ENCODE measurements around the gene STAC2.

Gene STAC2

DNA sequence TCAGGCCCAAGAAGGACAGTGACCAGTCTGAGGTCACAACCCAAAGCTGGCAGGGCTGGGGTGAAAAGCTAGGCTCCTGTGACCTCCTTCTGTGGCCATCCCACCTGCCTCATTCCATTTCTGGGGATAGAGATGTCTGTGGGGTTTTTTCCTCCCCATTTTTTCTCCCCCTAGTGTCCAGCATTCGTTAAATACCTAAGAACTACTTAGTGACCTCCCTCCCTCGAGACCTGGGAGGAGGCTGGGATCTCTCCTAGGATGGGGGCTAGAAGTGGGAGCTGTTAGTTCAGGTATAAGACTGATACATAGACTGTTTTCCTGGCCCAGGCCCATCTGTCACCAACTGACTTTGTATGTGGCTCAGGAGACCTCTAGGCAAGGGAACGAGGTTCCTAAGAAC, 20.5 kb upstream of the STAC2 start:
- Histone ChIP-seq H3K9ac (ENCODE audit: insufficient read length, low read depth) (peak overlapping the region; percentile 5), H3K9me3 (ENCODE audit: insufficient read depth, low read length) (no peaks in the 10 kb centered on the region), H3K4me3 (ENCODE audit: insufficient read length, low read depth) (no peak overlapping the region), H3K4me1 (ENCODE audit: insufficient read depth, insufficient read length) (peaks cover 9% of the 10 kb centered on the region), H3K27me3 (ENCODE audit: insufficient read depth, insufficient read length) (no peaks in the 10 kb centered on the region), H3K36me3 (ENCODE audit: insufficient read depth, insufficient read length, low read length) (no peaks in the 10 kb centered on the region)
- no peak for DNase-seq (ENCODE audit: low read depth, low spot score)
- TF ChIP-seq ZNF274 (IDR thresholded peaks at IDR 0.05; ENCODE audit: low read depth, low read length), result no peak
- TF ChIP-seq SUZ12 (IDR thresholded peaks at IDR 0.05; ENCODE audit: extremely low read depth, insufficient read depth, insufficient read length), result no peak
- TF ChIP-seq YY1 (IDR thresholded peaks at IDR 0.05; ENCODE audit: insufficient read depth, insufficient read length), result no peak

DNA sequence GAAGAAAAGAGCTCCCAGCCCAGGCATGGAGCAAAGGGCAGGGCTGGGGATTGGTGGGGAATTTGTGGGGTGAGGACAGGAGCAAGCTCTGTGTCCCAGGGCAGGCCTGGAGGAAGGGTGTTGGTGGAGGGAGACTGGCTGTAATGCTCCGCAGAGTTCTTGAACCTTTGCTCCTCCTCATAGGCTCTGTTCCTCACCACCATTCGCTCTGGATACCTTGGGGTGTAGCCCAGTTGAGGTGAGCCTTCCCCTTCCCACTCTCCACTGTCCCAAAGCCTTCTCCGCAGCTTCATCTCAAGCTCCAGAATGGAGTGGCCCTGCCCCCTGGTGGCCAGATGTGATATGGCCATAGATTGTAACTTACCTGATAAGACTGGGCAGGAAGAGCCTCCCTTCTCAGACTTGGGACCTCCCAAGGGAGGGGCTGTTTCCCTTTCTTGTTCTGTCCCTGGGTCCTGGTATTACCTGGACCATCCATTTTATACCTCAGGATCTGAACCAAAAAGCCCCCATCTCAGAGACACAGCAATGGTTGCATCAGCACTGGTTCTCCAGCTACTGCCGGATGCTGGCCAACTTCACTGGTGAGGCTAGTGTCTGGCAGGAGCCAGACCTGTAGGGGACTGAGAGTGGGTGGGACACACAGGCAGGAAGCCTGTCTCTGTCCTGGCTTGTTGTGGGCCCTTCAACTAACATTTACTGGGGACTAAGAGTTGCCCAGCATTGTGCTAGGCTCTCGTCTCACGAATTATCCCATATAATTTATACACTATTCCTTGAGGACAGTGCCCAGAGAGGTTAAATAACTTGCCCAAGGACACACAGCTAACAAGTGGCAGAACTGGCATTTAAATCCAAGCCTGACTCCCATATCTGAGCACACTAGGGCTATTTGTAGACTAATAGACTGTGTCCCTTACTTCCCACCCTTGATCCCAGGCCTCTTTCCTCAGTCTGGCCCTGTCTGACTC, 19.1 kb upstream of the STAC2 start:
- DNase-seq (ENCODE audit: low read depth, low spot score), result peak; percentile 81
- no peak for TF ChIP-seq ZNF274 (IDR thresholded peaks at IDR 0.05; ENCODE audit: low read depth, low read length)
- TF ChIP-seq YY1 (IDR thresholded peaks at IDR 0.05; ENCODE audit: insufficient read depth, insufficient read length), result no peak
- TF ChIP-seq SUZ12 (IDR thresholded peaks at IDR 0.05; ENCODE audit: extremely low read depth, insufficient read depth, insufficient read length), result no peak
- Histone ChIP-seq H3K9ac (ENCODE audit: insufficient read length, low read depth) (no peak overlapping the region), H3K4me1 (ENCODE audit: insufficient read depth, insufficient read length) (peaks cover 10% of the 10 kb centered on the region), H3K27me3 (ENCODE audit: insufficient read depth, insufficient read length) (peaks cover 2% of the 10 kb centered on the region), H3K4me3 (ENCODE audit: insufficient read length, low read depth) (no peak overlapping the region), H3K36me3 (ENCODE audit: insufficient read depth, insufficient read length, low read length) (no peaks in the 10 kb centered on the region), H3K9me3 (ENCODE audit: insufficient read depth, low read length) (no peaks in the 10 kb centered on the region)

DNA sequence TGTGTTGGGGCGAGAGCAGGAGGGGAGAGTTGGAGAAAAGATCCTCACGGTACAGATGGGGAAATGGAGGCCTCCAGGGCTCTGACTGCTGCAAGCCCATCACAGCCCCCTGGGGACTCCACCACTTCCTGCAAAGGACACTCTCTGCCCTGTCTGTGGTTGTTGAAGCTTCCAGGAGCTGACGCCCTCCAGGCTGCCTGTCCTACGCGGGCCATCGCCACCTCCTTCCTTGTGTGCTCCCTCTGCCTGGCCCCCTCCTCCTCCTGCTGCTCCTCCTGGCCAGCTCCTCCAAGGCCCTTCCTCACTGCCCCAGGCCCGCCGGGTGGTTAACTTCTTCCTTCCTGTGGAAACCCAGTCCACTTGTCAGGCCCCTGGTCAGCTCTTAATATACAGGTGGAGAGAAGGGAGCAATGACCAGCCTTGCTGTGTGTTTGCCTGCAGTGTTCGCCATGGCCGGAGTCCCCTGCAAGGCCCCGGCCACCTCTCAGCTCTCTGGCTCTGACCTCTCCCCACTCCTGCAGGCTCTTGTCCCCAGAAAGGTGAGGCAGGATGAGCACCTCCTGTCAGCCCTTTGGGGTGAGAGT, 18.4 kb upstream of the STAC2 start:
- TF ChIP-seq ZNF274 (IDR thresholded peaks at IDR 0.05; ENCODE audit: low read depth, low read length) (no peak), YY1 (IDR thresholded peaks at IDR 0.05; ENCODE audit: insufficient read depth, insufficient read length) (no peak), SUZ12 (IDR thresholded peaks at IDR 0.05; ENCODE audit: extremely low read depth, insufficient read depth, insufficient read length) (no peak)
- no peaks in the 10 kb centered on the region for H3K9me3 ChIP-seq (ENCODE audit: insufficient read depth, low read length)
- H3K4me1 ChIP-seq (ENCODE audit: insufficient read depth, insufficient read length), result peaks cover 12% of the 10 kb centered on the region
- peaks cover 9% of the 10 kb centered on the region for H3K27me3 ChIP-seq (ENCODE audit: insufficient read depth, insufficient read length)
- H3K9ac ChIP-seq (ENCODE audit: insufficient read length, low read depth), result no peak overlapping the region
- H3K4me3 ChIP-seq (ENCODE audit: insufficient read length, low read depth), result no peak overlapping the region
- H3K36me3 ChIP-seq (ENCODE audit: insufficient read depth, insufficient read length, low read length), result no peaks in the 10 kb centered on the region
- DNase-seq (ENCODE audit: low read depth, low spot score), result no peak

DNA sequence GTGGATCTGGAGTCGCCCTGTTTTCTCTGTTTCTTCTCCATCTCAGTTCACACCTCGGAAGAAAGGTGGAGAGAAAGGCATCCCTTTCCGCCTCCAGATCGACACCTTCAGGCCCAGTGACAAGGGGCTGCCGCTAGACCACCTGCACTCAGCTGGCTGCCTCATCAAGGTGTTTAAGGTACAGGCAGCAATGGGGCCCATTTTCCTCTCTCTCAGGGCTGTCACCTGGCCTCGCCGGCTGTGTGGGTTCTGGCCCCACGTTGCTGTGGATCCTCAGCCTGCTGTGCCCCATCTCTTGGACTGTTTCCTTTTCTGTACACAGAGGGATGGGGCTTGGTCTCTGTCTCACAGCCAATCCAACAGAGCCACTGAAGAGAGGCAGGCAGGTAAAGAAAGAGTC, 17.4 kb upstream of the STAC2 start:
- H3K27me3 ChIP-seq (ENCODE audit: insufficient read depth, insufficient read length), result peaks cover 17% of the 10 kb centered on the region
- H3K9ac ChIP-seq (ENCODE audit: insufficient read length, low read depth), result no peak overlapping the region
- H3K36me3 ChIP-seq (ENCODE audit: insufficient read depth, insufficient read length, low read length), result no peaks in the 10 kb centered on the region
- H3K4me3 ChIP-seq (ENCODE audit: insufficient read length, low read depth), result no peak overlapping the region
- no peak for DNase-seq (ENCODE audit: low read depth, low spot score)
- TF ChIP-seq SUZ12 (IDR thresholded peaks at IDR 0.05; ENCODE audit: extremely low read depth, insufficient read depth, insufficient read length) (no peak), ZNF274 (IDR thresholded peaks at IDR 0.05; ENCODE audit: low read depth, low read length) (no peak), YY1 (IDR thresholded peaks at IDR 0.05; ENCODE audit: insufficient read depth, insufficient read length) (no peak)
- peaks cover 12% of the 10 kb centered on the region for H3K4me1 ChIP-seq (ENCODE audit: insufficient read depth, insufficient read length)
- H3K9me3 ChIP-seq (ENCODE audit: insufficient read depth, low read length), result no peaks in the 10 kb centered on the region

DNA sequence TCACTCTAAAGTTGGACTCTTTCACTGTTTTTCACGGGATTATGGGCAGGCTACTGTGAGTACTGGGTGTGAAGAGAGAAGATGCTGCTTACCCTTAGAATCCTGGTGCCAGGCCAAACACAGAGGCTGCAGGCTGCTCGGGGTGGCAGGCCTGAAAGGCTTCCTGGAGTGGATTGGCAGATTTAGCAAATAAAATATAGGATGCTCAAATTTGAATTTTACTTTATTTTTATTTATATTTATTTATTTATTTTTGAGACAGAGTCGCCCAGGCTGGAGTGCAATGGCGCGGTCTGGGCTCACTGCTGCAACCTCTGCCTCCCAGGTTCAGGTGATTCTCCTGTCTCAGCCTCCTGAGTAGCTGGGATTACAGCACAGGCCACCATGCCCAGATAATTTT, 14.9 kb upstream of the STAC2 start:
- no peak for TF ChIP-seq YY1 (IDR thresholded peaks at IDR 0.05; ENCODE audit: insufficient read depth, insufficient read length)
- H3K27me3 ChIP-seq (ENCODE audit: insufficient read depth, insufficient read length), result peaks cover 25% of the 10 kb centered on the region
- no peaks in the 10 kb centered on the region for H3K9me3 ChIP-seq (ENCODE audit: insufficient read depth, low read length)
- H3K9ac ChIP-seq (ENCODE audit: insufficient read length, low read depth), result no peak overlapping the region
- no peaks in the 10 kb centered on the region for H3K36me3 ChIP-seq (ENCODE audit: insufficient read depth, insufficient read length, low read length)
- DNase-seq (ENCODE audit: low read depth, low spot score), result no peak
- H3K4me1 ChIP-seq (ENCODE audit: insufficient read depth, insufficient read length), result peaks cover 27% of the 10 kb centered on the region
- no peak overlapping the region for H3K4me3 ChIP-seq (ENCODE audit: insufficient read length, low read depth)

DNA sequence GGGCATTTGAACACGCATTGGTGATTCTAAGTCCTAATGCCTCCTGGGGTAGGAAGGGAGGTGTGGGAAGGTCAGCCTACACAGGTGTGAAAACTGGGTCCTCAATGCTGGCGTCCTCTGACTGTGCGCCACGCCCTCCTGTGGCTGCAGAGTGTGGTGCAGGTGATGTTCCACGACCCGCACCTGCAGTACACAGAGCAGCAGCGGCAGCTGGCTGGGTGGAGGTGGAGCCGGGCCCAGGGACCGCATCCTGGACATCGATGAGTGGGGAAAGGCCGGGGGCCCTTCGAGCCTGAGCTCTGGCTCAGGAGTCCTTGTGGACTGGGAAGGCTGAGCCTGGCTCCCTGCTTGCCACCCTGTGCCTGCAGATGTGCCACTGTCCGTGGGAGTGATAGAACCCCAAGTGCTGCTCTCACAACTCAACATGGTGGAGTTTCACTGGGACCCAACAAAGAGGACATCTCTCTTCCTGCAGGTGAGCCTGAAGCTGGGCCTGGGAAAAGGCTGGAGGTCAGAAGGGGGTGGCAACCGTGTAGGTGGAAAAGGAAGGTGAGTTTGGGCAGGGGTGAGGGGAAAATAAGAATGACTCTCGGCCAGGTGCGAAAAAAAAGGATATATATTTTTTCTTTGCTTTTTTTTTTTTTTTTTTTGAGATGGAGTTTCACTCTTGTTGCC, 14.0 kb upstream of the STAC2 start:
- DNase-seq (ENCODE audit: low read depth, low spot score), result no peak
- no peak overlapping the region for H3K4me3 ChIP-seq (ENCODE audit: insufficient read length, low read depth)
- H3K27me3 ChIP-seq (ENCODE audit: insufficient read depth, insufficient read length), result peaks cover 25% of the 10 kb centered on the region
- no peaks in the 10 kb centered on the region for H3K9me3 ChIP-seq (ENCODE audit: insufficient read depth, low read length)
- peaks cover 25% of the 10 kb centered on the region for H3K4me1 ChIP-seq (ENCODE audit: insufficient read depth, insufficient read length)
- no peak overlapping the region for H3K9ac ChIP-seq (ENCODE audit: insufficient read length, low read depth)
- no peaks in the 10 kb centered on the region for H3K36me3 ChIP-seq (ENCODE audit: insufficient read depth, insufficient read length, low read length)
- no peak for TF ChIP-seq SUZ12 (IDR thresholded peaks at IDR 0.05; ENCODE audit: extremely low read depth, insufficient read depth, insufficient read length)
- TF ChIP-seq ZNF274 (IDR thresholded peaks at IDR 0.05; ENCODE audit: low read depth, low read length), result no peak
- TF ChIP-seq YY1 (IDR thresholded peaks at IDR 0.05; ENCODE audit: insufficient read depth, insufficient read length), result no peak

Data from NT2/D1 (cell line).